Subcutaneous adipose tissue (tissue), 4 donors: Measurements from ENCODE around the gene GNAO1. TPM values are rescaled to one million over a fixed set of nuclear protein-coding genes. Genes with fewer than 3 reads are reported as not detected.

ENCODE experiments used
- small RNA-seq: library from RNA; depleted of rRNA; stranded (forward); fragments of <200 nt; gene quantifications from one replicate; pipeline ENCODE3, GENCODE V24; 2016
- total RNA-seq, 4 donors: library from RNA; depleted of rRNA; stranded (reverse); fragments of >200 nt; gene quantifications; one replicate each; pipeline ENCODE4 v1.1.0, GENCODE V29; 2016
- TF ChIP-seq, protein P1 (sequence below): fragments of 450-650 bp; IDR thresholded peaks from one replicate; pipeline ENCODE4 v1.5.1; 2016; ENCODE audit warnings: low read depth, mild to moderate bottlenecking, control low read depth, antibody characterized with exemption, moderate library complexity

Gene GNAO1
- total RNA-seq, 4 donors from 2014 or later: 0.44 to 1.6 (median 0.63) TPM

DNA sequence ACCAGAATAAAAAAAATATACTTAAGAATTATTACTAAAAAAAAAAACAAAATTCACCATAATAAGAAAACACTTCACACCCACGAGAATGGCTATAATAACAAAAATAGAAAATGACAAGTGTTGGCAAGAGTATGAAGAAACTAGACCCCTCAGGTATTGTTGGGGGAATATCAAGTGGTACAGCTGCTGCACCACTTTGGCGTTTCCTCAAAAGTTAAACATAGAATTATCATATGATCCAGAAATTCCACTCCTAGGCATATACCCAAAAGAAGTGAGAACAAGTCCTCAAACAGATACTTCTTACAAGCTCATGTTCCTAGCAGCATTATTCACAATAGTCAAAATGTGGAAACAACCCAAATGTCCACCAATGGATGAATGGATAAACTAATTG, 207.8 kb downstream of the GNAO1 start:
- TF ChIP-seq, protein P1, sequence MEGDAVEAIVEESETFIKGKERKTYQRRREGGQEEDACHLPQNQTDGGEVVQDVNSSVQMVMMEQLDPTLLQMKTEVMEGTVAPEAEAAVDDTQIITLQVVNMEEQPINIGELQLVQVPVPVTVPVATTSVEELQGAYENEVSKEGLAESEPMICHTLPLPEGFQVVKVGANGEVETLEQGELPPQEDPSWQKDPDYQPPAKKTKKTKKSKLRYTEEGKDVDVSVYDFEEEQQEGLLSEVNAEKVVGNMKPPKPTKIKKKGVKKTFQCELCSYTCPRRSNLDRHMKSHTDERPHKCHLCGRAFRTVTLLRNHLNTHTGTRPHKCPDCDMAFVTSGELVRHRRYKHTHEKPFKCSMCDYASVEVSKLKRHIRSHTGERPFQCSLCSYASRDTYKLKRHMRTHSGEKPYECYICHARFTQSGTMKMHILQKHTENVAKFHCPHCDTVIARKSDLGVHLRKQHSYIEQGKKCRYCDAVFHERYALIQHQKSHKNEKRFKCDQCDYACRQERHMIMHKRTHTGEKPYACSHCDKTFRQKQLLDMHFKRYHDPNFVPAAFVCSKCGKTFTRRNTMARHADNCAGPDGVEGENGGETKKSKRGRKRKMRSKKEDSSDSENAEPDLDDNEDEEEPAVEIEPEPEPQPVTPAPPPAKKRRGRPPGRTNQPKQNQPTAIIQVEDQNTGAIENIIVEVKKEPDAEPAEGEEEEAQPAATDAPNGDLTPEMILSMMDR: no peak

DNA sequence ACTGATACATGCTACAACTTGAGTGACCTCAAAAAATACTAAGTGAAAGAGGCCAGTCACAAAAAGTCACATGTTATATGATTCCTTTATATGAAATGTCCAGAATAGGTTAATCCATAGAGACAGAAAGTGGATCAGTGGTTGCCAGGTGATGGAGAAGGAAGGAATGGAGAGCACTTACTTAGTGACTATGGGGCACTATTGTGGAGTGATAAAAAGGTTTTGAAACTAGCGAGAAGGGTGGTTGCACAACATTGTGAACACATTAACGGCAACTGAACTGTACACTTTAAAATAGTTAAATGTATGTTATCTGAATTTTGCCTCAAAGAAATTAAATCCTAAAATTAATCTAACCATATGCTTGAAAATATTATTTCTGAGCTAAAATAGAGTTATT, 208.2 kb downstream of the GNAO1 start:
- TF ChIP-seq, protein P1: no peak

DNA sequence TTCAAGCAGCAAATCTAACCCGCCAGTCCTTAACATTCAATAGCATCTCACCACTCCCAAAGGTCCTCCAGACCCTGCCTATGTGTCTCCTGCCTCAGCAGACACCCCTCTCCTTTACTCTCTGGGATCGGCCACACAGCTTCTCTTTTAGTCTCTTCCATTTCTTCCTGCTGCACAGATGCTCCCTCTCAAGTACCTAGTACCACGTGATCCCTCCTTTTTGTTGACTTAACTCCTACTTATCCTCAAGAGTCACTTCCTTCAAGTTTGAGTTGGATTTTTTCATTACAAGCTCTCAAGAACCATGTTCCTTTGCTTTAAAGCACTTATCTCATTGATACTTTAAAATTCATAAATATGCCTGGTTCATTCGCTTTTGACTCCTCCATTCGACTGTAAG, 209.2 kb downstream of the GNAO1 start:
- TF ChIP-seq, protein P1: no peak

DNA sequence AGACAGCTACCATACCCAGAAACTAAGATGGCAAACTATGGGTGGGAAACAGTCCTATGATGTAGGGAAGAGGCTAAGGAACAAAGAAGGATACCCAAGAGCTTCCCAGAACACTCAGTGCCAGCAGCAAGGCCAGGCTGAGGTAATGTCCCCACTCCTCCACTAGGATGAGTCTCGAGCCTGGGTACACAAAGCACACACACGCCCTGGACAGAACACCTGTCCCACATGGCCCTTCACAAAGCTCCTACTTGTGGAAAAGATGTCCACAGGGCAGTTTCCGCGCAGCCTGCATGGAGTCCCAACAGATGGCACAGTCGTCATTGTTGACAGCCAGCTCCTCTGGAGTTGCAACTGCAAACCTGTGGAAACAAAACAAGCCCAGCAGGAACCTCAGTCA, 210.2 kb downstream of the GNAO1 start:
- TF ChIP-seq, protein P1: no peak

DNA sequence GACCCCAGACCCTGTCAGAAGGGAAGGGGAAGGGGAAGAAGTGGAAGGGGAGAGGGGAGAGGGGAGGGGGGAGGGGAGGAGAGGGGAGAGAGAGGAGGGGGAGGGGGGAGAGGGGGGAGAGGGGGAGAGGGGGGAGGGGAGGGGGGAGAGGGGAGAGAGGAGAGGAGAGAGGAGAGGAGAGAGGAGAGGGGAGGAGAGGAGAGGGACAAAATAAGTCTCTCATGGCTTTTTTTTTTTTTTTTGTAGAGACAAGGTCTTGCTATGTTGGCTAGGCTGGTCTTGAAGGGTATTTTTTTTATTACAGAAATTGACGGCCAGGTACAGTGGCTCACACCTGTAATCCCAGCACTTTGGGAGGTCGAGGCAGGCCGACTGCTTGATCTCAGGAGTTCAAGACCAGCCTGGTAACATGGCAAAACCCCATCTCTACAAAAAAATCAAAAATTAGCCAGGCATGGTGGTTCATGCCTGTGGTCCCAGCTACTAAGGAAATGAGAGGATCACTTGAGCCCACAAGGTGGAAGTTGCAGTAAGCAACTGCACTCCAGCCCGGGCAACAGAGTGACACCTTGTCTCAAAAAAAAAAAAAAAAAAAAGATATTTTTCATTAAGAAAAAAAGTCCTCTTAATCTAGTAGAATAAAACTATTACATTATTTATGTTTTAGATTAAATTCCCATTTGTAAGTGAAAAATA, 214.8 kb downstream of the GNAO1 start:
- TF ChIP-seq, protein P1: no peak

Small RNA genes within 50 kb of the gene (small RNA-seq; reads per million reads assigned to genes)
- gene MIR3935: not detected

Other genes starting within 250 kb of the GNAO1 start
- 100 to 1,000 TPM; 168 to 186 (median 175) TPM for gene AMFR, start 234.1 kb downstream of the GNAO1 start, total RNA-seq